Adrenal gland (tissue), 12 donors: ENCODE data around the gene CYB5A. TPM values are rescaled to one million over a fixed set of nuclear protein-coding genes. Genes with fewer than 3 reads are reported as not detected.
"Not testable (repeated sequence)": the region's sequence is repeated elsewhere in the genome, so short reads cannot be mapped to it uniquely, and the experiment has no call there.

Experiments
- DNase-seq, 7 donors: peaks; one replicate each; pipeline ENCODE4 v3.0.0-alpha.2; 2019 to 2020
- H3K27ac ChIP-seq, 5 donors: fragments of 200-600 bp; sonication (generic) in 4 of 5; 1 replicate in 3 of 5; 2 replicates in 2 of 5; pipeline versions ENCODE4 v1.5.1 to v1.8.0; 2016 to 2020; ENCODE audit warnings: mild to moderate bottlenecking in 1 of 5
- H3K27me3 ChIP-seq: fragments of 200-600 bp; 2 replicates; pipeline ENCODE4 v1.8.0; 2021
- H3K36me3 ChIP-seq, 2 donors: fragments of 200-600 bp; replicated peaks in 1 of 2; 1 replicate in 1 of 2; 2 replicates in 1 of 2; pipeline versions ENCODE4 v1.5.1 to v1.8.0; 2018 to 2022
- H3K4me1 ChIP-seq, 2 donors: fragments of 200-600 bp; replicated peaks in 1 of 2; 1 replicate in 1 of 2; 2 replicates in 1 of 2; pipeline versions ENCODE4 v1.5.1 to v1.8.0; 2018 to 2021
- H3K4me3 ChIP-seq, 4 donors: fragments of 200-600 bp; sonication (generic) in 3 of 4; one replicate each; pipeline ENCODE4 v1.5.1; 2016 to 2018
- H3K9me3 ChIP-seq, 3 donors: fragments of 200-600 bp; sonication (generic) in 1 of 3; replicated peaks in 1 of 3; 1 replicate in 2 of 3; 2 replicates in 1 of 3; pipeline versions ENCODE4 v1.5.1 to v1.8.0; 2016 to 2021
- CTCF ChIP-seq, 6 experiments: fragments of 450-650 bp in 4 of 6; fragments of 200-600 bp in 2 of 6; sonication (generic) in 1 of 6; IDR thresholded peaks; 1 replicate in 5 of 6; 2 replicates in 1 of 6; pipeline versions ENCODE4 v1.5.1 to v1.8.0; 2016 to 2021; ENCODE audit warnings: antibody characterized with exemption in 6 of 6, mild to moderate bottlenecking in 2 of 6, moderate library complexity in 1 of 6
- POLR2A ChIP-seq, 2 donors: fragments of 450-650 bp; IDR thresholded peaks; one replicate each; pipeline ENCODE4 v1.6.1; 2017; ENCODE audit warnings: antibody characterized with exemption in 2 of 2, mild to moderate bottlenecking in 2 of 2, moderate library complexity in 1 of 2
- WGBS, 4 donors: extraction: QIAGEN DNeasy Blood & Tissue Kit in 2 of 4; methylation state at CpG; one replicate each; pipeline versions ENCODE4 v1.1.5 to v1.1.7; 2013 to 2017; 5-methylcytosine and 5-hydroxymethylcytosine counted together
- intact Hi-C, 2 donors: fragments of 100-400 bp; cut with DNase I; formaldehyde crosslinking; loops; one replicate each; pipeline versions ENCODE4 v1.14.1 to v1.15.0; 2022 to 2023
- polyA plus RNA-seq, 3 donors: library from polyadenylated mRNA; stranded (reverse); fragments of 200-250 nt in 2 of 3; fragments of 350-450 nt in 1 of 3; fragmentation: Illumina TruSeq in 1 of 3; extraction: RNeasy Lipid Tissue Mini Kit (QIAGEN cat#74804) in 1 of 3; gene quantifications; one replicate each; pipeline ENCODE4 v1.2.3, GENCODE V29; 2013 to 2014
- total RNA-seq, 9 donors: library from RNA; depleted of rRNA in 4 of 9; stranded (reverse); fragments of >200 nt in 4 of 9; fragments of 120-200 nt in 1 of 9; fragmentation: NEBNext Ultra II Directional in 1 of 9; extraction: Animal tissue kit (Norgen Biotek cat#: 25700) in 1 of 9; gene quantifications; one replicate each; pipeline versions ENCODE4 v1.1.0 to v1.2.4, GENCODE V29; 2013 to 2023
- donor health status: healthy with polysubstance abuse.
- donor health status: Bipolar disorder and iron deficiency.
- donor health status: DM: yes; HTN: yes; CAD: no.
- donor health status: DM: no; HTN: no; CAD: no.
- donor health status: DM: no; HTN: no; CAD: no.
- donor health status: DM: yes; HTN: yes; CAD: no.

The CYB5A gene
- total and polyA plus RNA-seq, 12 donors = 62.0 to 286 (median 130) TPM

GRCh38 chr18:74288041-74288440 is 3.7 kb downstream of the CYB5A start:
- Histone ChIP-seq H3K9me3 (no peaks in the 10 kb centered on the region), H3K27ac (peak overlapping the region in 1 of 5 donors; percentile 1), H3K4me3 (no peak overlapping the region), H3K27me3 (no peaks in the 10 kb centered on the region), H3K36me3 (no peaks in the 10 kb centered on the region), H3K4me1 (peaks cover 6 to 37% of the 10 kb centered on the region in 2 donors)
- DNase-seq = no peak
- TF ChIP-seq CTCF (IDR thresholded peaks at IDR 0.05) = no peak
- TF ChIP-seq POLR2A (IDR thresholded peaks at IDR 0.05) = no peak
- WGBS, 4 donors = 77 to 91% (median 87%) methylated on average over 5 of the region's 5 CpGs
- intact Hi-C loops = no loop called here

DNA sequence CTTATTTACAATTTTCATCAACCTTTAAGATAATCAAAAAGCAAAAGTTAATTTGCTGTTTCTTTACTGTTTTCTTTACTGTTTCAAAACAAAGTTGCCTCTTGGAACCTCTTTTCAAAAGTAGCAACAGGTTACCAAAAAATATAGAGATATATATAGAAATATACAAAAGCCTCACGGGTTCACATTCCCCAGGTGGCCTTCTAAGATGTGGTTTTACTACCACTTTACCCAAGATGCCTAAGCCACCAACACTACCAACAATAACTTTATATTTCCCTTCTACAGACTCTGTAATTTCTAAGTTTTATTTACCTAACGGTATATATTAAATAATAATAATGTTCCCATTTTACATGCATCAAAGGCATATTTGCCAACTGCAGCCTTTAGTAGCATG is 4.9 kb downstream of the CYB5A start:
- no peaks in the 10 kb centered on the region for H3K36me3 ChIP-seq
- no peaks in the 10 kb centered on the region for H3K9me3 ChIP-seq
- peaks cover 6 to 49% of the 10 kb centered on the region in 2 donors for H3K4me1 ChIP-seq
- intact Hi-C loops = no loop called here
- H3K27me3 ChIP-seq = no peaks in the 10 kb centered on the region
- 95 to 98% (median 97%) methylated on average over 2 of the region's 2 CpGs for WGBS, 4 donors
- TF ChIP-seq CTCF (IDR thresholded peaks at IDR 0.05) (no peak), POLR2A (IDR thresholded peaks at IDR 0.05) (no peak)
- no peak for DNase-seq
- H3K4me3 ChIP-seq = no peak overlapping the region
- H3K27ac ChIP-seq = no peak overlapping the region

DNA sequence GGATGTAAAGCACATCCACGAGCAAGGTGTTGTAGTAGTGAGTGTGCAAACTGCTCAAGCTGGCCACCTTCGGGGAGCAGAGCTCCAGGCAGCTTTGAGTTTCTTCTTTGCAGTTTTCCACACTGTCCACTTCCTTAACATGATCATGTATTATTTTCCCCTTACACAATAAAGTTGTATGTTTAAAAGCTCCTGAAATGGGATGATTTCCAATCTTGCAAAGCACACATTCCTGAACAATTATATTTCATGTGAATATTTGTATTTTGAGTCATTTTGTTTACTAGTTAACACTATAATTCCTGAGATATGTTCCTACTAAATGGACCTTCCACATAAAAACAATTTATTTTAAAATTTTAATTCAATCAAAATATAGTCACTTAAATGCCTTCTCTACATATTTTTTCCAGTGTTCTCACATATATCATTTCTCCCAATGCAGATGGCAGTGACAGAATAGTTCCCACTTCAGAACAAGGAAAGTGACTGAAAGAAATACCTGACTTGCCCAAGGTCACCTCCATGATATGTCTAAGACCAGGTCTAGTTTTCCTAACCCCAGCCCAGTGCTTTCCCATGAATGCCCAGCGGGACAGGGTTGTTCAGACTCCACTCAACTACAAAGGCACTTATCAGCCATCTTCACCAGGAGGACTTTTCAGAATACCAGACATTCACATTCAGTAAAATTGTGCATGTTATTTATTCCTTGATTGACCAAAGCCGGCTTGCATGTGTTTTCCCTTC is 5.5 kb downstream of the CYB5A start:
- 82 to 90% (median 87%) methylated on average over 4 of the region's 4 CpGs for WGBS, 4 donors
- Histone ChIP-seq H3K27me3 (no peaks in the 10 kb centered on the region), H3K27ac (no peak overlapping the region), H3K36me3 (no peaks in the 10 kb centered on the region), H3K4me1 (peaks cover 5 to 50% of the 10 kb centered on the region in 2 donors), H3K4me3 (no peak overlapping the region), H3K9me3 (no peaks in the 10 kb centered on the region)
- intact Hi-C loops = no loop called here
- no peak for DNase-seq
- TF ChIP-seq CTCF (IDR thresholded peaks at IDR 0.05) (no peak), POLR2A (IDR thresholded peaks at IDR 0.05) (no peak)

DNA sequence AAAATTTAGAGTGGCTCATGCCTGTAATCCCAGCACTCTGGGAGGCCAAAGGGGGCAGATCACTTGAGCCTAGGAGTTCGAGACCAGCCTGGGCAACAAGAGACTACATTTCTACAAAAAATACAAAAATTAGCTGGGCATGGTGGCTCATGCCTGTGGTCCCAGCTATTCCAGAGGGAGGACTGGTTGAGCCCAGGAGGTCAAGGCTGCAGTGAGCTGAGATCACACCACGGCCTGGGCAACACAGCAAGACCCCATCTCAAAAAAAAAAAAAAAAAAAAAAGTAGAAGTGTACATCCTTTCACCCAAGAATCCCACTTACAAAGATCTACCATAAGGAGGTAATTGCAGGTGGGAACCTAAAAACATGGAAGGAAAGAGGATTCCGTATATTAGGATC is 6.2 kb downstream of the CYB5A start:
- H3K27me3 ChIP-seq, DNase-seq, H3K36me3 ChIP-seq, H3K4me3 ChIP-seq, H3K9me3 ChIP-seq, intact Hi-C loops: not testable (repeated sequence)
- Histone ChIP-seq H3K4me1 (peaks cover 0 to 44% of the 10 kb centered on the region in 2 donors), H3K27ac (peak overlapping the region in 2 of 5 donors; percentile 45 to 72)
- 75 to 92% (median 81%) methylated on average over 2 to 3 of the region's 3 CpGs for WGBS, 4 donors

DNA sequence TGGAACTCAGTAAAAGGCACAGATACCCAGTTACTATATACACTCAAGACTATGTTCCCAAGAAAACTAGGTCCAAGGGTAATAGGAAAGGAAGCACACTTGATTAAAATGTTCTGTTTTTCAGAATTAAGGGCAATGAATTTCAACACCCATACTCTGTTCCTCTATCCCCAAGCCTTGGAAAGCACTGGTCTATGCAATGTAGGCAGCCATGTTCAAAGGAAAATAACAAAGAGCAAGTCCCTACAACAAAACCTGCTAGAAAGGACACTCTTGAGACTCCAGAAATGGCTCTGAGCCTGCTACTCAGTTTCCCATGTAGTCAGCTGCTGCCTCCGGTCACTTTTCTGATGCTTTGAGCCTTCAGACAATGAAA is 6.8 kb downstream of the CYB5A start:
- H3K27me3 ChIP-seq = no peaks in the 10 kb centered on the region
- no peak for DNase-seq
- 86 to 100% (median 95%) methylated on average over 1 of the region's 1 CpG for WGBS, 4 donors
- no peaks in the 10 kb centered on the region for H3K36me3 ChIP-seq
- intact Hi-C loops = no loop called here
- no peak for TF ChIP-seq CTCF (IDR thresholded peaks at IDR 0.05)
- TF ChIP-seq POLR2A (IDR thresholded peaks at IDR 0.05) = no peak
- H3K4me3 ChIP-seq = no peak overlapping the region
- peak overlapping the region in 2 of 5 donors; percentile 45 to 72 for H3K27ac ChIP-seq
- no peaks in the 10 kb centered on the region for H3K9me3 ChIP-seq
- H3K4me1 ChIP-seq = peaks cover 0 to 39% of the 10 kb centered on the region in 2 donors
